GM13977 (cell line): ENCODE measurements around the gene FAM174C.

Experiments
- DNase-seq: peaks from one replicate; pipeline ENCODE4 v3.0.0; 2012; ENCODE audit warnings: low spot score
- CTCF ChIP-seq: IDR thresholded peaks from 2 replicates; pipeline ENCODE4 v1.5.1; 2012; ENCODE audit warnings: mild to moderate bottlenecking, control low read depth; ENCODE audit not compliant: insufficient read depth; ENCODE audit errors: extremely low read depth, missing control alignments
- in situ Hi-C: fragments of 300-500 bp; cut with MboI; formaldehyde crosslinking; loops from one replicate; pipeline ENCODE4 v1.12.0; 2022; ENCODE audit warnings: low sequenced_read_pairs, low pct_unique_long_range_greater_than_20kb, mixed read lengths, inconsistent platforms; ENCODE audit not compliant: unreplicated experiment

The FAM174C gene

GRCh38 chr19:1229056-1229923 lies 46.0 kb upstream of the FAM174C start:
- TF ChIP-seq CTCF = no peak
- DNase-seq = no peak
- in situ Hi-C loops = no loop called here

GRCh38 chr19:1229924-1230782 lies 45.2 kb upstream of the FAM174C start:
- DNase-seq = no peak
- in situ Hi-C loops = no loop called here
- no peak for TF ChIP-seq CTCF

- no peak for TF ChIP-seq CTCF
- in situ Hi-C loops = no loop called here
- no peak for DNase-seq
Observed at GRCh38 chr19:1230783-1231489, 44.4 kb upstream of the FAM174C start.

- no peak for DNase-seq
- in situ Hi-C loops = no loop called here
- no peak for TF ChIP-seq CTCF
Observed at GRCh38 chr19:1231729-1232637, 43.3 kb upstream of the FAM174C start.

- in situ Hi-C loops = no loop called here
- DNase-seq = no peak
- no peak for TF ChIP-seq CTCF
Observed at GRCh38 chr19:1232652-1233072, 42.7 kb upstream of the FAM174C start.
